Central memory CD8-positive, alpha-beta T cell (primary cell): ENCODE measurements around the gene NEURL1B.

Source experiments
- ATAC-seq: fragments of 150-1000 bp; cut with Tn5 transposase; replicated peaks from 2 replicates; pipeline ENCODE4 v1.10.0; 2022; ENCODE audit warnings: mild to moderate bottlenecking, moderate FRiP score, moderate number of reproducible peaks; ENCODE audit not compliant: poor library complexity, severe bottlenecking; ENCODE audit errors: extremely low read depth
- DNase-seq, 2 donors: peaks; one replicate each; pipeline ENCODE4 v3.0.0; 2021; ENCODE audit warnings: low spot score in 2 of 2
- H3K27ac Mint-ChIP-seq: one replicate; pipeline ENCODE4 v1.8.0; 2022; ENCODE audit warnings: low read depth, mild to moderate bottlenecking, moderate library complexity, mixed read lengths
- H3K27me3 Mint-ChIP-seq: one replicate; pipeline ENCODE4 v1.8.0; 2022; ENCODE audit warnings: mixed read lengths
- H3K36me3 Mint-ChIP-seq: one replicate; pipeline ENCODE4 v1.8.0; 2022; ENCODE audit warnings: mild to moderate bottlenecking, moderate library complexity, mixed read lengths; ENCODE audit not compliant: insufficient read depth
- H3K4me1 Mint-ChIP-seq: one replicate; pipeline ENCODE4 v1.8.0; 2022; ENCODE audit warnings: mixed read lengths
- H3K4me3 Mint-ChIP-seq: one replicate; pipeline ENCODE4 v1.8.0; 2022; ENCODE audit warnings: mild to moderate bottlenecking, moderate library complexity, mixed read lengths
- H3K9me3 Mint-ChIP-seq: one replicate; pipeline ENCODE4 v1.8.0; 2022; ENCODE audit warnings: mixed read lengths

The NEURL1B gene

DNA sequence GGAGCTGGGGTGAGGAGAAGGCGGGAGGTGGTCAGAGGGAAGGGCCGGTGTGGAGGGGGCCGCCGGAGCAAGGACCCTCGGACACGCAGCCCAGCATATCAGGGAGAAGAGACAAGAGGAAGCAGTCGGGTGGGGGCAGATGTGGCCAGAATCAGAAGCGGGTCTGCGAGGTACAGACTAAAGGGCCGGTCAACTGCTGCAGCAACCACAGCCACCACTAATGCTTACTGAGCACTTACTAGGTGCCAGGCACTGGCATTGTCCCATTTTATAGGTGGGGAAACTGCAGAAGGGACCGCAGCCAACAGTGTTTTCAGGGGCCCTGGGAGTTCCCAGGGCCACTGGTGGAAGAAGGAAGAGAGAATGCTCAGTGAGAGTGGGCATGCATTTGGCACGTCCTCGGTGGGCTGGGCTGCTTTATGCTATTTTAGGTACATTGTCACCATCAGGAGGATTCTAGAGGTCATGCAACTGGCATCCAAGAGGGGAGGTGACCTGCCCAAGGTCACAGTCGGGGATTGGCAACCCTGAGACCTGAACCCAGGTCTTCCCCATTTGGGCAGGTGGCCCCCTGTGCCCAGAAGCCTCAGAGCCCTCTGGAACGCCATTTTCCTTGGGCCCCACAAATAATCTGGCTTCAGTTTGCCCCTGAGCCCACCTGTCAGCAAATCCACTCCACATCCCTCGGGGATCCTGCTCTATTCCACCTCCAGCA, 76.6 kb downstream of the NEURL1B start:
- no peaks in the 10 kb centered on the region for H3K36me3 Mint-ChIP-seq
- no peak for DNase-seq
- H3K27ac Mint-ChIP-seq: peak overlapping the region; percentile 63
- H3K9me3 Mint-ChIP-seq: no peaks in the 10 kb centered on the region
- H3K4me1 Mint-ChIP-seq: peaks cover 20% of the 10 kb centered on the region
- no peak overlapping the region for H3K4me3 Mint-ChIP-seq
- H3K27me3 Mint-ChIP-seq: peaks cover 5% of the 10 kb centered on the region
- ATAC-seq: no peak

DNA sequence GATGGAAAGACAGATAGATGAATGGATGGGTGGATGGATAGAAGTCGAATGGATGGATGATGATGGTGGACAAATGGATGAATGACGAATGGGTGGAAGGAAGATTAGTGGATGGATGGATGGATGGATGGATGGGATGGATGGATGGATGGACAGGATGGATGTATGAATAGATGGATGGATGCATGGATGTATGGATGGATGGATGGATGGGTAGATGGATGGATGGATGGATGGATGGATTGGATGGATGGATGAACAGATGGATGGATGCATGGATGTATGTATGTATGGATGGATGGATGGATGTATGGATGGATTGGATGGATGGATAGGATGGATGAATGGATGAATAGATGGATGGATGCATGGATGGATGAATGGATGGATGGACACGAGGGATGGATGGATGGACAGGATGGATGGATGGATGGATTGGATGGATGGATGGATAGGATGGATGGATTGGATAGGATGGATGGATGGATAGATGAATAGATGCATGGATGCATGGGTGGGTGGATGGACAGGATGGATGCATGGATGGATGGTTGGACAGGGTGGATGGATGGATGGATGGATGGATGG, 77.6 kb downstream of the NEURL1B start:
- no peaks in the 10 kb centered on the region for H3K27me3 Mint-ChIP-seq
- ATAC-seq (no peak), DNase-seq (no peak)
- no peaks in the 10 kb centered on the region for H3K9me3 Mint-ChIP-seq
- no peaks in the 10 kb centered on the region for H3K36me3 Mint-ChIP-seq
- no peak overlapping the region for H3K4me3 Mint-ChIP-seq
- H3K27ac Mint-ChIP-seq: no peak overlapping the region
- peaks cover 26% of the 10 kb centered on the region for H3K4me1 Mint-ChIP-seq

DNA sequence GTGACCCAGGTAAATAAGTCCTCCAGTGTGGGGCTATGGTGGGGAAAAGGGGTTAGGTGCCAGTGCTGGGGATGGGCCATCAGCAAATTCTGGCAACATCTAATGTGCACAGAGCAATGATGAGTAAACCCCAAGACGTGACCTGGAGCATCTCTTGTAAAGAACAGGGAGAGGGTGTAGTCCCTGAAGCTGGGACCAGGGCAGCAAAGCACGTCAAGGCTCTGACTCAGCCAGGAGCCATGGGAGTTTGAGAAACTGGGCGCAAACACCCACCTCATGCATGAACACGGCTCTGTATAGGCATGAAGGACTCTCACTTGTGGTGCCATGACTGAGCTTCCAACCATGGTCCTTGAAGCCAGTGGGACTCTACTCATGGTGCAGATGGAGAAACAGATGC, 78.1 kb downstream of the NEURL1B start:
- no peaks in the 10 kb centered on the region for H3K36me3 Mint-ChIP-seq
- no peaks in the 10 kb centered on the region for H3K9me3 Mint-ChIP-seq
- DNase-seq: no peak
- H3K4me3 Mint-ChIP-seq: no peak overlapping the region
- H3K4me1 Mint-ChIP-seq: peaks cover 29% of the 10 kb centered on the region
- H3K27ac Mint-ChIP-seq: no peak overlapping the region
- no peak for ATAC-seq
- H3K27me3 Mint-ChIP-seq: no peaks in the 10 kb centered on the region

DNA sequence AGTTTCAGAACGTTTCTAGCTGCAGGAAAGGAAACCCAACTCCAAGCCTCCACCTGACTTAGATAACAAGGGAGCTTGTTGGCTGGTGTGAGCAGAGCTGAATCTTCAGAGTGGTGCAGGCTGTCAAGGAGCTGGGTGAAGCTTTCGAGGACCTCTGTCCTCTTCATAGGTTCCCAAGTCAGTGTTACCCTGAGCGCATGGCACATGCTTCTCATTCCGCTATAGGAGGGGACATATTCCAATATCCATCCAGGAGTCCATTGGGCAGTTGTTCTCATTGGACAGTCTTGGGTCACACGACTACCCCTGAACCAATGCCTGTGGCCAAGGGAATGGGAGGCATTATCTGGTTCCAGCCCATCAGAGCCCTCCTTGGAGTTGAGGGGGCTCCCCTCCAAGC, 79.6 kb downstream of the NEURL1B start:
- H3K4me3 Mint-ChIP-seq: no peak overlapping the region
- no peak overlapping the region for H3K27ac Mint-ChIP-seq
- ATAC-seq: no peak
- H3K4me1 Mint-ChIP-seq: peaks cover 29% of the 10 kb centered on the region
- no peaks in the 10 kb centered on the region for H3K9me3 Mint-ChIP-seq
- no peak for DNase-seq
- H3K36me3 Mint-ChIP-seq: no peaks in the 10 kb centered on the region
- no peaks in the 10 kb centered on the region for H3K27me3 Mint-ChIP-seq

DNA sequence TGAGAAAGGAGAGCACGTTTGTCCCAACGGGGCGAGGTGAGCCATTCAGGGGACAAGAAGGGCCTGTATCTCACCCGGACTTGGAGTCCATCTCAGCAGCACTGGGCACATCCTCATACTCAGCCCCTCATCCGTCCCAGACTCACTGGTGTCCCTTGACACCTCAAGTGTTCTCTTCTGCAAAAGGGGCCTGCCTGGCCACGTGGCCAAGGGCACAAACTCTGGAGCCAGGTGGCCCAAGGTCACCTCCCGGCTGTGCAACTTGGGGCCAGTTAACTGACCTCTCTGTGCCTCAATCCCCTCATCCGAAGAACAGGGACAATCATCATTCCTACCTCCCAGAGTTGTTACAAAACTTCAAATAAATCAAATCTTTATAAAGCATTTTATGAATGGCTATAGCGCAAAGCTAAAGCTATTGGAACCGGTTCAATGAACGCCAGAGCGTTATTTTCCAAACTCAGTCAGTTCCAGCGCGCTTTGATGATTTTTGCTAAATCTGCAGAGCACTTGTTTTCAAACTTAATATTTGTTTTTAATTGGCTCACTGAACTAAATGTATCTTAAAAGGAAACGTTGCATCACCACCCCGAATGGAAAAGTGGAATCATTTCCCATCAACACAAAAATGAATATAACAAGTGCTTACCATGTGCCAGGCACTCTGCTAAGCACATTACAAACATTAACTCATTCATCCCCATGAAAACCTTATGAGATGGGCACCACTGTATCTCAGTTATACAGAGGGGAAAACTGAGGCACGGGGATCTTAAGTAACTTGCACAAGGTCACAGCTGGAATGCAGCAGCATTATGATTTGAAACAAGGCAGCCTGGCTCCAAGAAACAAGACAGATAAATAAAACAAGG, 80.6 kb downstream of the NEURL1B start:
- H3K27ac Mint-ChIP-seq: peak overlapping the region; percentile 73
- peaks cover 29% of the 10 kb centered on the region for H3K4me1 Mint-ChIP-seq
- no peaks in the 10 kb centered on the region for H3K36me3 Mint-ChIP-seq
- no peak for DNase-seq
- ATAC-seq: peak; percentile 47
- peak overlapping the region; percentile 67 for H3K4me3 Mint-ChIP-seq
- no peaks in the 10 kb centered on the region for H3K27me3 Mint-ChIP-seq
- no peaks in the 10 kb centered on the region for H3K9me3 Mint-ChIP-seq

DNA sequence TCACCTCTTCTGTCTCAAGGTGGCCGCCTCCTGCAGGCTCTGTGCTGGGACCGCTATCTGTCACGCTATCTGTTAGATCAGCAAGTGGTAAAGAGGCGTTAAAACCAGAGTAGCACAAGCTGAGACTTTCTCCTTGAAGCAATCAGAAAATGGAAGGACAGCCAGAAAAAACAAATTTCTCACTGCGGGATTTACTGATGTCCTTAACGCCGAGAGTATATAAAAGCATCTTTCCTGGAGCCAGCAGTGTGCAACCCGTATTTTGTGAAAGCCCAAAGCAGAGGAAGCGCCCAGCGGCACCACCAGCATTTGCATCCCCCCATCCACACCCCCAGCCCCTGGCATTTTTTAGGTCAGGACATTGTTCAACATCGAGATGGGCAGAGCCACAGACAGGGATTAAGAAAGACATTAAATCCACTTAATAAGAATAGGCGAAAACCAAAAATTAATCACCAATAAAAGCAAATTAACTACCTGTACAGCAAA, 81.3 kb downstream of the NEURL1B start:
- Mint-ChIP-seq H3K27ac (peak overlapping the region; percentile 73), H3K27me3 (no peaks in the 10 kb centered on the region), H3K4me1 (peaks cover 23% of the 10 kb centered on the region), H3K36me3 (no peaks in the 10 kb centered on the region), H3K4me3 (peak overlapping the region; percentile 67), H3K9me3 (no peaks in the 10 kb centered on the region)
- DNase-seq (peak in 1 of 2 donors; percentile 66), ATAC-seq (peak; percentile 99)

DNA sequence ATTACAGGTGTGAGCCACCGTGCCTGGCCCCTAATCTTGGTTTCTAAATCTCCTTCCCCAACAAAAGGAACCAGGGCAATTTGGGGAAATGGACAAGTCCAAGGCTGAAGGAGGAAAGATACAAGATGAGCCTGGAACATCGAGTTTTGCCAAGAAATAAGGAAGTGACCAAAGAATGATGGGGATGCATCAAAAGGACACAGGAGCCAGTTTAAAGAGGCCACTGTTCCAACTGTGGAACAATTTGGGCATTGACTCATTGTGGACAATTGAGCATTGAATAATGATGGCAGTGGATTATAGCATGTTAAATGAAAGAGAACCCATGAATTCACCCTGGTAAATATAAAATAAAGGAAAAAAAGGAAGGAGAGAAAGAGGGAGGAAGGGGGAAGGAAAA, 82.4 kb downstream of the NEURL1B start:
- ATAC-seq: no peak
- Mint-ChIP-seq H3K4me1 (peaks cover 22% of the 10 kb centered on the region), H3K36me3 (no peaks in the 10 kb centered on the region), H3K27me3 (no peaks in the 10 kb centered on the region), H3K27ac (peak overlapping the region; percentile 75), H3K9me3 (no peaks in the 10 kb centered on the region), H3K4me3 (no peak overlapping the region)
- DNase-seq: no peak

DNA sequence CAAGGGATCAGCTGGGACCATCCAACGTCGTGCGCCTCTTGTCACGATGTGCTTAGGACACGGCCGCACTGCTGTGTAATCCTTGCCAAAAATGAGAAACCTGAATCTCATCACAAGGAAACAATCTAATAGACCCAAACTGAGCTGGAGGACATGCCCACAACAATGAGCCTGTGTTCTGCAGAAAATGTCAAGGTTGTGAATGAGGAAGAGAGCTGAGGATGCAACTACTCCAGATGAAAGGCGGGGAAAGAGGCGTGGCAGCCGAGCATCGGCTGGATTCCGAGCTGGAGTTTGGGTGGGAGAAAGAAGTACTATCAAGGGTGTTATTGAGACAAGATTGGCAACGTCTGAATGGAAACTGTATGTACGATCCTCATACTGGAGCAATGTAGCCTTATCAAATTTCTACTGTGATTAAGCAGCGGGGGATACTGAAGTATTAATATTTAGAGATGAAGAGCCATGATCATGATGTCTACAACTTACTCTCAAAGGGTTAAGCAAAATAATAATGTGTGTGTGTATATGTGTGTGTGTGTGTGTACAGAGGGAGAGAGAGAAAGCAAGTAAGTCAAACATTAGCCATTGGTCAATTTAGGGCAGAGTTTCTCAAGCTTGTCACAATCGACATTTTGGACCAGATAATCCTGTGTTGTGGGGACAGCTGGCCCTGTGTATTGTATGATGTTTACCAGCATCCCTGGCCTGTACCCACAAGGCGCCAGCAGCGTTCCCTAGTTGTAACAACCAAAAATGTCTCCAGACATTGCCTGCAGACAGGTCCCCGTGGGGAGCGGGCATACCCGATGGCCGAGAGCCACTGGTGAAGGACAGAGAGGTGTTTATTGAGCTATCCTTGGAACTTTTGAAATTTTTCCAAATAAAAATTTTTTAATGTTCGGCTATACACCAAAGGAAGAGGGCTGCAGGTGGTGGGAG, 83.5 kb downstream of the NEURL1B start:
- no peaks in the 10 kb centered on the region for H3K36me3 Mint-ChIP-seq
- ATAC-seq (no peak), DNase-seq (no peak)
- no peaks in the 10 kb centered on the region for H3K27me3 Mint-ChIP-seq
- no peak overlapping the region for H3K27ac Mint-ChIP-seq
- H3K9me3 Mint-ChIP-seq: no peaks in the 10 kb centered on the region
- peaks cover 22% of the 10 kb centered on the region for H3K4me1 Mint-ChIP-seq
- H3K4me3 Mint-ChIP-seq: no peak overlapping the region

DNA sequence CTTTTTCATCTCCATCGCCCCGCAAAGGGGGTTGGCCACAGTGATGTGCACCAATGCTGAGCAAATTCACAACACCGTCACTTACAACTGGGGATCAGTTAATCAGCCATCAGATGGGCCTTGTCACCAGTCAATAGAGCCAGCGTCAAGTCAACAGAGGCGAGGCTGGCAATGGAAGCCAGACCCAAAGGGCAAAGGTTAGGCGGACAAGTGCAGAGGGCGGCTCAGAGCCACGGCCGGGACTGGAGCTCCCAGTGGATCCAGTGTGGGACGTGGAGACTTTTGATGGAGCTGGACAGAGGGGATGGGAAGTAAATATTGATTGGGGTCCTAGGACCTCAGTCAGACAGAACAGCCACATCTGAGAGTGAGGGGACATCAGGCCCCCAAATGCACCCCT, 84.2 kb downstream of the NEURL1B start:
- Mint-ChIP-seq H3K4me1 (peaks cover 22% of the 10 kb centered on the region), H3K27me3 (no peaks in the 10 kb centered on the region), H3K27ac (no peak overlapping the region), H3K36me3 (no peaks in the 10 kb centered on the region), H3K9me3 (no peaks in the 10 kb centered on the region), H3K4me3 (no peak overlapping the region)
- ATAC-seq: no peak
- DNase-seq: no peak

DNA sequence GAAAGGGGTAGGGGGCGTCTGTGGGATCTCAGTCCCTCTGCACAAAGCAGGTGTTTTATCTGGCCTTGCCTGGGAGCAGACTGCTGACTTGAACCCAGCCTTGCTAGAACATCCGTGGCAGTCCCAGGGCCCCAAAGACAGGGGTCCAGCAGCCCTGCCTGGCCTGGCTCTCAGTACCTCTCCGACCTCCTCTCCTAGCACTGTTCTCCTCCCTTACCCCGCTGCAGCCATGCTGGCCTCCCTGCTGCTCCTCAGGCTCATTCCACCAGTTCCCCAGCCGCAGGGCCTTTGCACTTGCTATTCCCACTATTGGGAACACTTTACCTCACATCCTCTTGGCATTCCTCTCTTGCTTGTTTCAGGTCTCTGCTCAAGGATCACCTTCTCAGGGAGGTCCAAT, 84.7 kb downstream of the NEURL1B start:
- Mint-ChIP-seq H3K36me3 (peaks cover 2% of the 10 kb centered on the region), H3K9me3 (no peaks in the 10 kb centered on the region), H3K27ac (no peak overlapping the region), H3K4me1 (peaks cover 22% of the 10 kb centered on the region), H3K27me3 (no peaks in the 10 kb centered on the region), H3K4me3 (no peak overlapping the region)
- DNase-seq: no peak
- ATAC-seq: no peak

DNA sequence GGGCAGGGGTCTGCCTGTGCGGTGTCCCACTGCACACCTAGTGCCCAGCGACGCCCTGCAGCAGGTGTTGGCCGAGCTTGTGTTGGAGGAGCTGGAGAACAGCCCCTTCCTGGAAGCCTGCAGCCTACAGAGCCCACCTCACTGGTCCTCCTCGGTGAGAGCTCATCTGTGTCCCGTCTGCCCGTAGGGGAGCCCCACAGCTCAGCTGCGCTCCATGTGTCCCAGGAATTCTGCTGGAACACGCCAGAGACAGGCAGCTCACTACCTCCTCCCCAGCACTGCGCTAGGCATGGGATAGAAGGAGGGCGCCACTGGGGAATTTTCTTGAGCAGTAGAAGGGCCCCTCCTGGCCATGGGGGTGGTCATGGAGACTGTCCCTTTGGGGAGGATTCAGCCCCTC, 85.9 kb downstream of the NEURL1B start:
- Mint-ChIP-seq H3K27ac (no peak overlapping the region), H3K9me3 (no peaks in the 10 kb centered on the region), H3K27me3 (no peaks in the 10 kb centered on the region), H3K4me1 (peaks cover 15% of the 10 kb centered on the region), H3K4me3 (no peak overlapping the region), H3K36me3 (peaks cover 2% of the 10 kb centered on the region)
- no peak for DNase-seq
- no peak for ATAC-seq

DNA sequence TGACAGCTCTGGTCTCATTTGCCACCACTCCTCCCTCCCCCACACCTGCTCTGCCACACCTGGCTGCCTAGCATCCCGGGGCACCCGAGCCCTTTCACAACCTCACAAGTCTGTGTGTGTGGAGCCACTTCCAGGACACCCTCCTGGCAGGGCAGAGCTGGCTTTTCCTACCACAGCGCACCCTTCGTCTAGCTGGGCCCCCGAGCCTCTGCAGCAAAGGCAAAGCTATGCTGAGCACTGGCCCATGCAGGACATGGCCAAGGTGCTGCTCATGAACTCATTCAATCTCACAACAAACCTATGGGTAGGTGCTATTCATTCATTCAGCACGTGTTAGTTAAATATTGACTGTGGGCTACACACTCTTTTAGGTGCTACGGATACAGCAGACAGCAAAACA, 86.5 kb downstream of the NEURL1B start:
- Mint-ChIP-seq H3K36me3 (peaks cover 2% of the 10 kb centered on the region), H3K27me3 (no peaks in the 10 kb centered on the region), H3K4me1 (peaks cover 10% of the 10 kb centered on the region), H3K27ac (no peak overlapping the region), H3K9me3 (no peaks in the 10 kb centered on the region), H3K4me3 (no peak overlapping the region)
- ATAC-seq (no peak), DNase-seq (no peak)
